ENCODE data around the gene FAM53C.

GRCh38 chr5:138351517-138351916 is 13.5 kb downstream of the FAM53C start:
- TF ChIP-seq EZH2 (IDR thresholded peaks at IDR 0.05; ENCODE audit: low read length): no peak
- TF ChIP-seq, protein P1, sequence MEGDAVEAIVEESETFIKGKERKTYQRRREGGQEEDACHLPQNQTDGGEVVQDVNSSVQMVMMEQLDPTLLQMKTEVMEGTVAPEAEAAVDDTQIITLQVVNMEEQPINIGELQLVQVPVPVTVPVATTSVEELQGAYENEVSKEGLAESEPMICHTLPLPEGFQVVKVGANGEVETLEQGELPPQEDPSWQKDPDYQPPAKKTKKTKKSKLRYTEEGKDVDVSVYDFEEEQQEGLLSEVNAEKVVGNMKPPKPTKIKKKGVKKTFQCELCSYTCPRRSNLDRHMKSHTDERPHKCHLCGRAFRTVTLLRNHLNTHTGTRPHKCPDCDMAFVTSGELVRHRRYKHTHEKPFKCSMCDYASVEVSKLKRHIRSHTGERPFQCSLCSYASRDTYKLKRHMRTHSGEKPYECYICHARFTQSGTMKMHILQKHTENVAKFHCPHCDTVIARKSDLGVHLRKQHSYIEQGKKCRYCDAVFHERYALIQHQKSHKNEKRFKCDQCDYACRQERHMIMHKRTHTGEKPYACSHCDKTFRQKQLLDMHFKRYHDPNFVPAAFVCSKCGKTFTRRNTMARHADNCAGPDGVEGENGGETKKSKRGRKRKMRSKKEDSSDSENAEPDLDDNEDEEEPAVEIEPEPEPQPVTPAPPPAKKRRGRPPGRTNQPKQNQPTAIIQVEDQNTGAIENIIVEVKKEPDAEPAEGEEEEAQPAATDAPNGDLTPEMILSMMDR (optimal IDR thresholded peaks at IDR 0.05 in 1 of 3, IDR thresholded peaks at IDR 0.05 in 1 of 3, conservative IDR thresholded peaks at IDR 0.05 in 1 of 3; ENCODE audit: extremely low read depth in 1 of 3, insufficient read depth in 2 of 3, low read length in 3 of 3): no peak
